GM12872 (cell line): Measurements from ENCODE around the gene RAB22A.

ENCODE experiments used
- TF ChIP-seq, protein P1 (sequence below): IDR thresholded peaks from 3 replicates; pipeline ENCODE4 v1.5.1; 2011; ENCODE audit warnings: low read depth, mild to moderate bottlenecking, low read length, moderate library complexity; ENCODE audit not compliant: insufficient read depth

The RAB22A gene

DNA sequence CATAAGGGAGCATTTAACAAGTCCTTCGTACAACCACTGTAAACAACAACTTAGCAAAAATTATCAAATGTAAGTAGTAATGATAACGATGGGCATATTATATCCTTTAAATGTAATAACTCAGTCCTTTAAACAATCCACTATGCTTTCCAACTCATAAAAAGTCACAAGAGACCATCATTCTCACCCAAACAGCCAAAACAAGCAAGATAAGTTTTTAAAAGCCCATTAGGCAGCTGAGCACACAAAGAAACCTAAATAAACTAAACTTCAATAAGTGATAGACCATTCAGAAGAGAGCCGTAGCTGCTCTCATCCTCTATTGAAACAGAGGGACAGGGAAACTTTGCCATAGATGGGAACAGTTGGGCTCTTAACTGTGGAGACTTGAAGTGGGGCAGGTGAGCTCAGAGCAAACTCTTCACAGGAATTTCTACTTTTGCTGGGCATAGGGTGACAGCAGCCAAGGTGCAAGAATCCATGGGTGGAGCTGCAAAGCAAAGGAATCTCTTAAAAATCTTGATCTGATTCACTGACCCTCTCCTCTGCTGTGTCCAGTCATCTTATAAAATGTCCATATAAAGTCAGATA lies 22.5 kb downstream of the RAB22A start:
- TF ChIP-seq, protein P1, sequence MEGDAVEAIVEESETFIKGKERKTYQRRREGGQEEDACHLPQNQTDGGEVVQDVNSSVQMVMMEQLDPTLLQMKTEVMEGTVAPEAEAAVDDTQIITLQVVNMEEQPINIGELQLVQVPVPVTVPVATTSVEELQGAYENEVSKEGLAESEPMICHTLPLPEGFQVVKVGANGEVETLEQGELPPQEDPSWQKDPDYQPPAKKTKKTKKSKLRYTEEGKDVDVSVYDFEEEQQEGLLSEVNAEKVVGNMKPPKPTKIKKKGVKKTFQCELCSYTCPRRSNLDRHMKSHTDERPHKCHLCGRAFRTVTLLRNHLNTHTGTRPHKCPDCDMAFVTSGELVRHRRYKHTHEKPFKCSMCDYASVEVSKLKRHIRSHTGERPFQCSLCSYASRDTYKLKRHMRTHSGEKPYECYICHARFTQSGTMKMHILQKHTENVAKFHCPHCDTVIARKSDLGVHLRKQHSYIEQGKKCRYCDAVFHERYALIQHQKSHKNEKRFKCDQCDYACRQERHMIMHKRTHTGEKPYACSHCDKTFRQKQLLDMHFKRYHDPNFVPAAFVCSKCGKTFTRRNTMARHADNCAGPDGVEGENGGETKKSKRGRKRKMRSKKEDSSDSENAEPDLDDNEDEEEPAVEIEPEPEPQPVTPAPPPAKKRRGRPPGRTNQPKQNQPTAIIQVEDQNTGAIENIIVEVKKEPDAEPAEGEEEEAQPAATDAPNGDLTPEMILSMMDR, result no peak

DNA sequence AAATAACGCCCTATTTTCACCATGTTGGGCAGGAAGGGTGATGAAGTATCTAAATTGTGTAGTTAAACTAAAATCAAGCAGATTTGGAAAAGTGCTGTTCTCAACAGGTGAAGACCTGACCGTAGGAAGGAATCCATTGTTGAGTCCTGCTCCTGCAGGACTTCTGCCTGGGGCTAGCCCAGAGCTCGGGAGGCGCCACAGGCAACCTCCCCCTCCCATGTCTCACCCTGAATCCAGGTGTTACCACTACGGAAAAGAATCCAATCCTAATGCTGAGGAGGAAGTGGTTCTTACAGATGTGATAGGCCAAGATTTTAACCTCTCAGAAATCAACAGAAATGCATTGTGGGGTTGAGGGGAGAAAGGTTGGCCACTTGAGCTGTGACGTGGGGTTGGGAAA lies 30.2 kb downstream of the RAB22A start:
- TF ChIP-seq, protein P1, result no peak

DNA sequence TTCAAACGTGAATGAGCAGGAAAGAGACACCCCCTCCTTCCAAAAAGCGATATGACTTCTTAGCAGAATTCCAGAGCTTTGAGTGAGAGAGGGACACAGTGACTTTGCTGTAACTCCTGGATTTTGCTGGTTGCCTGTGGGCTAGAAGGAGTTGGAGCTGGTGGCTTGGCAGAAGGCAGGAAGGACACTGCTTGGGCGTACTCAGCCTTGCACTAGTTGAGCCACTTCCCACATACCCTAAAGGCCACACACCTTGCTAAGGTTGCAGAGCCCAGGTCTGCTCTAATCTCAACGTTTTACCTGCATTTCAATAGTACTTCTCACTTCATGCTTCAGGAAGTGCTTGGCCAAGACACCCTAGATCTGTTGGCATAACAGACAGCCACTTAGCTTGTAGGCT lies 30.6 kb downstream of the RAB22A start:
- TF ChIP-seq, protein P1, result no peak

DNA sequence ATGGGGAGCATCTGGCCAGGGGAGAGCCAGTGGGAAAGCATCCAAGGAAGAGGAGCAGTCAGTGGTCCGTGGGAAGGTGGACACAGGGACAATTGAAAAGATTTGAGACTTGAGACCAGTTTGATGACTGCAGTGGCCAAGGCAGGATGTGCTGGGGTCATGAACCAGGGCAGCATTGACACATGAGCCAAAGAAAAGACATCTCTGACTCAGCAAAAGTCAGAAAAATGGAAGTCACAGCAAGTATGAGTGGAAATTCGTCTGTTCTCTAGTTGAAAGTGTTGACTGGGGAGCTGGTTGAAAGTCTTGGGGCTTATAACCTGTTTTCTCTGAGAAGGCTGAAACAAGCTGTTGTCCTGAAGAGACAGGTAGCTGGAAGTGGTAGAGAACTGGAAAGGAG lies 31.3 kb downstream of the RAB22A start:
- TF ChIP-seq, protein P1, result no peak

DNA sequence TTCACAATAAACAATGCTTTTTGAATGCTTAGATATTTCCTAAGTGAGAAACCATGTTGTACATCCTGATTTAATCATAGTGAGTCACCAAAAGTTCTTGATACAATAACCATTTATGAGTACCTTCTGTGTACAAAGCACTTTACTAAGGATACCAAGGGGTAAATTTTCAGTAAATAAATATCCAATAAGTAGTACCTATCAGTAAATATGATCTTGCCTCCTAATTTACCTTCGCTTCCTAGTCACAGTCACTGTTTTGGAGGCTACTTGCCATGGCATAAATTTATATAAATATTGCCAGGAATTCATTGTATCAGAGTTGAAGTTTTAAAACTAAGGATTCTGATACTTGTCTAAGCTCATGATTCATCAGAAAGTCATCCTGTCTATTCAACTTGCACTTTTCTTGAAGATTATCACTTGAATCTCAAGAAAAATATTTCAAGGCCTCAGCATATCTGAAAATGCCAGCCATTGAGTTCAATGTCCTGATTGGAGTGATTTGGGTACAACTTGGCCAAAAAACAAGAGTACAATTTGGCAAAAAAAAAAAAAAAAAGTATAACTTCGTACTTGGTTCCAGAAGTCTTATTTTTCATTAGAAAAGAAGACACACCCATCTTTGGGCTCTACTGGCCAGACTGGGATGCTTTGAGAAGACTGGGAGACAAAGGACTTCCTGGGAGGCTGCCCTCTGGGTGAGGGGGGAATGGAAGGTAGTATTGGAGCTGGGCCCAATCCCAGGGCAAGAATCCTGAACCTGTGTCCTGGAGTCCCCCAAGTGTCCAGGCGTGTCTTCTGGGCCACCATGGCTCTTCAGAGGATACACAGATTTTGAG lies 32.8 kb downstream of the RAB22A start:
- TF ChIP-seq, protein P1, result no peak

DNA sequence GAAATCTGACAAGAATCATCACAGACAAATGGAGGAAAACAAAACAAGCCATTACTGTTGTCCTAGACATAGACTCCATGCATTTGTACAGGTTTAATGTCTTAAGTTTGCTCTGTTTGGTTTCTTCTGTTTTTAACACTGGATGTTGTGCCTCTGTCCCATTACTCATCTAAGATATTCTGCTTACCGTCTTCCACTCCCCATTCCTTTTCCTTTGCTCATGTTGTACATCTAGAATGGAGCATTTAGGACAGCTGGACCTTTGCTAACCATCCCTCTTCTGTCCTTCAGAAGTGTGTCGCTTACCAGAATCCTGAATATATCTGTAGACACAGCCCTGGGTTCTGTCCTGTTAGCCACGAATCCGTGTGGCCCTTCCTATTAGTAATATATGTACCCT lies 35.2 kb downstream of the RAB22A start:
- TF ChIP-seq, protein P1, result no peak

DNA sequence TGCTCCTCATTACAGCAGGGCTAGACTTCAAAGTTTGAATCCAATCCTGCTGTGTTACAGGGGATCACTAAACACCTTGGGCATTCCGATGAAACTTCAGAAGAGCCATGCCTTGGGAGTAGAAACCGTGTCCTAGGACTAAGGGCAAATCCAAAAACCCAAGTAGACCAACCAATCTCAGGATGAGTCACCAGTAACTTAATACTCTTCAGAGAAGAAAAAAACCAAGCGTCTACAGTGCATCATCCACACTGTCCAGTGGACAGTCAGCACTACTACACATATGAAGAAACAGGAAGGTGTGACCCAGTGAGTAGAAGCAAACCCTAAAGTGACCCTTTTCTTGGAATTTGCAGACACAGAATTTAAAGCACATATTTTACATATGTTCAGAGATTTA lies 40.1 kb downstream of the RAB22A start:
- TF ChIP-seq, protein P1, result no peak
